ENCODE measurements around the gene ECM1. TPM values are rescaled to one million over a fixed set of nuclear protein-coding genes. Genes with fewer than 3 reads are reported as not detected.
A peak's percentile ranks its signal among the peaks of the same experiment; 100 is the strongest.

Gene ECM1
- total RNA-seq, 1 experiment from 2014 or later: 43.4 TPM

GRCh38 chr1:150486966-150487762 lies 20.7 kb upstream of the ECM1 start, which contains the start of gene TARS2:
TARS2 (plus strand) TSS chr1:150487419; CDS start chr1:150487451, 32 bp downstream.
- no peaks in the 10 kb centered on the region for H3K9me3 ChIP-seq (replicated peaks)
- no peaks in the 10 kb centered on the region for H3K27me3 ChIP-seq (replicated peaks)
- DNase-seq (ENCODE audit: low read depth in 1 of 2, low spot score in 2 of 2): peak; percentile 92 to 97
- peak within 1 kb of the TSS; percentile 55 for H3K4me3 ChIP-seq
- 0 out of 2 replicates have a peak within 1 kb of the TSS, but pooled peaks have one; percentile 1 for H3K27ac ChIP-seq
- H3K36me3 ChIP-seq: peaks cover 22% of the 10 kb centered on the region
- H3K4me1 ChIP-seq (replicated peaks): peaks cover 12% of the 10 kb centered on the region; the same call in 1 of the 2 replicates

- Histone ChIP-seq H3K4me3 (peak overlapping the region; percentile 55), H3K36me3 (peaks cover 26% of the 10 kb centered on the region), H3K4me1 (replicated peaks) (peaks cover 12% of the 10 kb centered on the region; the same call in 1 of the 2 replicates), H3K9me3 (replicated peaks) (no peaks in the 10 kb centered on the region), H3K27me3 (replicated peaks) (no peaks in the 10 kb centered on the region), H3K27ac (0 out of 2 replicates have a peak overlapping the region, but pooled peaks have one; percentile 1)
- DNase-seq (ENCODE audit: low read depth in 1 of 2, low spot score in 2 of 2): no peak
Measured at GRCh38 chr1:150487763-150488115, 20.2 kb upstream of the ECM1 start.

DNA sequence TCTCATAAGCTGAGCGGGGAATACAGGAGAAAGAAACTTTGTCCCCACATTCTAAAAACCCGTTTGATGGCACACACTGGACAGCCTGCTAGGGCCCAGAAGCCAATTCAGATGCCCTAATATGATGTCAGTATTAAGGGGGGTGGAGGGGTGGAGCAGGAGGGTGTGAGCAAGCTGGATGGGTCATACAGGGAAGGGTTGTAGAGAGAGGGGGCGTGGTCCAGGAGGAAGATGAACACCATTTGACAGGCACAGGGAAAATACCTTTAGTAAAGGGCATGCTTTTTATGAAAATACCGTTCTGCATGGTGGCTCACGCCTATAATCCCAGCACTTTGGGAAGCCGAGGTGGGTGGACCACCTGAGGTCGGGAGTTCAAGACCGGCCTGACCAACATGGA lies 14.7 kb upstream of the ECM1 start:
- no peaks in the 10 kb centered on the region for H3K9me3 ChIP-seq (replicated peaks)
- no peak overlapping the region for H3K4me3 ChIP-seq
- no peak overlapping the region for H3K27ac ChIP-seq
- peaks cover 2% of the 10 kb centered on the region; the same call in 1 of the 2 replicates for H3K4me1 ChIP-seq (replicated peaks)
- peaks cover 54% of the 10 kb centered on the region for H3K36me3 ChIP-seq
- no peak for DNase-seq (ENCODE audit: low read depth in 1 of 2, low spot score in 2 of 2)
- H3K27me3 ChIP-seq (replicated peaks): no peaks in the 10 kb centered on the region

GRCh38 chr1:150498342-150498741 lies 9.6 kb upstream of the ECM1 start:
- DNase-seq (ENCODE audit: low read depth in 1 of 2, low spot score in 2 of 2): no peak
- H3K9me3 ChIP-seq (replicated peaks): no peaks in the 10 kb centered on the region
- peaks cover 41% of the 10 kb centered on the region for H3K36me3 ChIP-seq
- no peaks in the 10 kb centered on the region for H3K4me1 ChIP-seq (replicated peaks)
- no peak overlapping the region for H3K4me3 ChIP-seq
- H3K27ac ChIP-seq: no peak overlapping the region
- no peaks in the 10 kb centered on the region for H3K27me3 ChIP-seq (replicated peaks)

GRCh38 chr1:150505431-150505830 lies 2.5 kb upstream of the ECM1 start:
- Histone ChIP-seq H3K4me1 (replicated peaks) (peaks cover 20% of the 10 kb centered on the region), H3K27me3 (replicated peaks) (no peaks in the 10 kb centered on the region), H3K36me3 (peaks cover 50% of the 10 kb centered on the region), H3K27ac (no peak overlapping the region), H3K4me3 (no peak overlapping the region), H3K9me3 (replicated peaks) (no peaks in the 10 kb centered on the region)
- DNase-seq (ENCODE audit: low read depth in 1 of 2, low spot score in 2 of 2): no peak

GRCh38 chr1:150508982-150509381 lies 1.1 kb downstream of the ECM1 start:
- no peaks in the 10 kb centered on the region for H3K9me3 ChIP-seq (replicated peaks)
- no peak for DNase-seq (ENCODE audit: low read depth in 1 of 2, low spot score in 2 of 2)
- peaks cover 20% of the 10 kb centered on the region for H3K4me1 ChIP-seq (replicated peaks)
- peaks cover 70% of the 10 kb centered on the region for H3K36me3 ChIP-seq
- no peaks in the 10 kb centered on the region for H3K27me3 ChIP-seq (replicated peaks)
- H3K4me3 ChIP-seq: peak overlapping the region; percentile 32
- H3K27ac ChIP-seq: peak overlapping the region; percentile 66; the same call in 1 of the 2 replicates

GRCh38 chr1:150511551-150511950 lies 3.6 kb downstream of the ECM1 start:
- Histone ChIP-seq H3K9me3 (replicated peaks) (no peaks in the 10 kb centered on the region), H3K27me3 (replicated peaks) (no peaks in the 10 kb centered on the region), H3K36me3 (peaks cover 56% of the 10 kb centered on the region), H3K4me1 (replicated peaks) (peaks cover 33% of the 10 kb centered on the region), H3K4me3 (no peak overlapping the region), H3K27ac (no peak overlapping the region)
- DNase-seq (ENCODE audit: low read depth in 1 of 2, low spot score in 2 of 2): no peak

DNA sequence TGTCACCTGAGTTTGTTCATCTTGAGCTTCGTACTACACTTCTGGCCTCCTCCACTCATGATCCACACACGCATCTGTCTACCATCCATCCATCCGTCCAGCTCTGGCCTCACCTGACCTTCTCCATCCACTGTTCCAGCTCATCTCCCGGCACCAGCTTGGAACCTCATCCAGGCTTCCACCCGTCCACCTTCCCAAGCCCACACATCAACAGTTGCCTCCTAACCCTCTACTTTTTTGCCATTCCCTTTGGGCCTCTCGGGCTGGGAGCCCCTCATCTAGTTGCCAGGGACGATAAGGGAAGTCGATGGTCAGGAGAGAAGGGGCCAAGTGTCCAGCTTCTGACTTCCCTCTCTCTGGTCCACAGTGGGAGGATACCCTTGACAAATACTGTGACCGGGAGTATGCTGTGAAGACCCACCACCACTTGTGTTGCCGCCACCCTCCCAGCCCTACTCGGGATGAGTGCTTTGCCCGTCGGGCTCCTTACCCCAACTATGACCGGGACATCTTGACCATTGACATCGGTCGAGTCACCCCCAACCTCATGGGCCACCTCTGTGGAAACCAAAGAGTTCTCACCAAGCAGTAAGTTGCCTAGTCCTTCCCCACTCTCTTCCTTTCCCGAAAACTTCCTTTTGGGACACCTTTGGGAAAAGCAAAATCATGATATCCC lies 4.2 kb downstream of the ECM1 start:
- no peaks in the 10 kb centered on the region for H3K27me3 ChIP-seq (replicated peaks)
- DNase-seq (ENCODE audit: low read depth in 1 of 2, low spot score in 2 of 2): no peak
- H3K4me1 ChIP-seq (replicated peaks): peaks cover 35% of the 10 kb centered on the region

DNA sequence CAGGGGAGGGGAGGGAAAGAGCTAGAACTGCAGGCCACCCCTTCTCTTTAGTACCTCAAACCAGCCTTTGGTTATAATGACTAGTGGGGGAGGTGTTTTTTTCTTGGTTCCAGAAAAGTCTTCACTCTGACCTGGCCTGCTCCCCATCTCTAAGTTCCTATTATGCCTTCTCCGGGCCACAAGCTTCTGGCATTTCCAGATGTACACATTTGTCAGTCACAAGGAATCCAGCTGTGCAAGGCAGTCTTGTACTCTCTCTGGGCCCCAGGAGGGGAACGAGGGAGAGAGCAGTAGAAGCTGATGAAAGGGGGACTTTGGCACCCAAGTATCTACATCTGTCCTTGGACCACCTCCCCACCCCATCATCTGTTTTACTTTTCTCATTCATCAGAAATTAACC lies 4.9 kb downstream of the ECM1 start:
- peaks cover 30% of the 10 kb centered on the region for H3K4me1 ChIP-seq (replicated peaks)
- peaks cover 49% of the 10 kb centered on the region for H3K36me3 ChIP-seq
- H3K9me3 ChIP-seq (replicated peaks): no peaks in the 10 kb centered on the region
- no peaks in the 10 kb centered on the region for H3K27me3 ChIP-seq (replicated peaks)
- no peak overlapping the region for H3K4me3 ChIP-seq
- H3K27ac ChIP-seq: no peak overlapping the region
- DNase-seq (ENCODE audit: low read depth in 1 of 2, low spot score in 2 of 2): no peak

More for the DNA sequence above, 4.2 kb downstream of the ECM1 start:
- no peak overlapping the region for H3K4me3 ChIP-seq
- peaks cover 50% of the 10 kb centered on the region for H3K36me3 ChIP-seq
- H3K9me3 ChIP-seq (replicated peaks): no peaks in the 10 kb centered on the region
- H3K27ac ChIP-seq: no peak overlapping the region

GRCh38 chr1:150513351-150513791 lies 5.5 kb downstream of the ECM1 start:
- no peaks in the 10 kb centered on the region for H3K27me3 ChIP-seq (replicated peaks)
- H3K4me3 ChIP-seq: no peak overlapping the region
- H3K27ac ChIP-seq: no peak overlapping the region
- no peak for DNase-seq (ENCODE audit: low read depth in 1 of 2, low spot score in 2 of 2)
- H3K9me3 ChIP-seq (replicated peaks): no peaks in the 10 kb centered on the region
- H3K36me3 ChIP-seq: peaks cover 45% of the 10 kb centered on the region
- peaks cover 25% of the 10 kb centered on the region for H3K4me1 ChIP-seq (replicated peaks)

DNA sequence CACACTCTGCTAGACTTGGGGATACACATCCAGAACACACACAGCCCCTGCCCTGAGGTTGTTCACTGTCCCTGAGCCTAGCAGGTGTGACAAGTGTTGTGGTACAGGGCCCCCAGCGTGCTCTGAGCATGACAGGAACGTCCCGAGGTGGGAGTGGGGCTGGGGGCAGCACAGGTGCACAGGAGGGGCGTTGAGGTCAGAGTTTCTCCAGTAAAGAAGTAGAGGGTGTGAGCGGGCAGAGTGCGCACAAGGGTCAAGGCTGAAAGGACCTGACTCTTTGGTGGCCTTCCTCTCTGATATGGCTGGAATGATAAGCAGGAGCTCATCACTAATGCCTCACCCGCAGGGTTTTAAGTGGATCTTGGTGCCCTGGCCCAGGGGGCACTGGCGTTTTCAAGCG lies 6.4 kb downstream of the ECM1 start:
- Histone ChIP-seq H3K36me3 (peaks cover 42% of the 10 kb centered on the region), H3K4me3 (no peak overlapping the region), H3K27ac (no peak overlapping the region), H3K9me3 (replicated peaks) (no peaks in the 10 kb centered on the region), H3K4me1 (replicated peaks) (peaks cover 16% of the 10 kb centered on the region), H3K27me3 (replicated peaks) (no peaks in the 10 kb centered on the region)
- no peak for DNase-seq (ENCODE audit: low read depth in 1 of 2, low spot score in 2 of 2)

- Histone ChIP-seq H3K4me3 (peak overlapping the region; percentile 44), H3K9me3 (replicated peaks) (no peaks in the 10 kb centered on the region), H3K4me1 (replicated peaks) (peaks cover 15% of the 10 kb centered on the region), H3K27me3 (replicated peaks) (no peaks in the 10 kb centered on the region), H3K27ac (no peak overlapping the region; the same call in 1 of the 2 replicates), H3K36me3 (peaks cover 35% of the 10 kb centered on the region)
- DNase-seq (ENCODE audit: low read depth in 1 of 2, low spot score in 2 of 2): no peak
Measured at GRCh38 chr1:150514913-150515327, 7.0 kb downstream of the ECM1 start.

DNA sequence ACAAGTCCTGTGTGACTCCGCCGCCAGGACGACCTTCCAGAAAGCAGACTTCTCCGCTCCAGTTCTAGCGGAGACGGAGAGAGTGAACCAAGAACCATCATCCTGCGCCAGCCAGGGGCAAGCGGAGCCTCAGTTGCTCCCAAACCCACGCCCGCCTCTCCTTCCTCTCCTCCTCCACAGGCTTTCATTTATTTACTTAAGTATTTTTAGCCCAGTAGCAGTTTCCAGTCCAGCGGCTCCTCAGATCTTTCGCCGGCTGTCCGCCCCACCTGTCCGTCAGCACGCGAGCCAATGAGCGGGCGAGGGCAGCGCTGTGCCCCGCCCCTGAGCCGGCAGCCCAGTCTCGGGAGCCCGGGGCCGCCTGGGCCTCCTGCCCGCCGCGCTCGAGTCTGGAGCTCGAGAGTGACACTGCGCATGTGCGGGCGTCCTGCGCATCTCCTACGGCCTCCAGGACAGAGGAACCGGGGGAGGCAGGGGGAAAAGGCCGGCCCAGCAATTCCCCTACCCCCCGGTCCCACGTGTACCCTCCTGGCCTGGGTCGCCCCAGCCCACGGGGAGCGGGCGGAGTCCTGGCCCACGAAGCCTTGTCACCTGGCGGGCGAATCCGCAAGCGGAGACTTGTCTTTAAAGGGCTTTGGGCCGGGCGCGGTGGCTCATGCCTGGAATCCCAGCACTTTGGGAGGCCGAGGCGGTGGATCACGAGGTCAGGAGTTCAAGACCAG lies 7.6 kb downstream of the ECM1 start, which contains the start of gene FALEC:
Gene FALEC, plus strand, starts transcription at position 425 of the 722 bp plus-strand sequence.
- Histone ChIP-seq H3K9me3 (replicated peaks) (no peaks in the 10 kb centered on the region), H3K4me3 (peak within 1 kb of the TSS; percentile 44), H3K27me3 (replicated peaks) (no peaks in the 10 kb centered on the region), H3K4me1 (replicated peaks) (peaks cover 15% of the 10 kb centered on the region), H3K36me3 (peaks cover 30% of the 10 kb centered on the region), H3K27ac (no peak within 1 kb of the TSS; the same call in 1 of the 2 replicates)
- peak; percentile 96 to 97 for DNase-seq (ENCODE audit: low read depth in 1 of 2, low spot score in 2 of 2)
